ENCODE results near the gene PTPRN2. TPM values are rescaled to one million over a fixed set of nuclear protein-coding genes. Genes with fewer than 3 reads are reported as not detected.

Gene PTPRN2
- total RNA-seq, 1 experiment from 2014 or later: 1.1 TPM

- ChIA-PET CTCF (no interaction called here), POLR2A (interaction anchor here (0.6 kb wide), 1 partner anchor 34 kb away, joined by 3 read pairs; no protein-coding TSS in a partner anchor)
- peaks cover 10% of the 10 kb centered on the region; the same call in 1 of the 2 replicates for H3K9me3 ChIP-seq (ENCODE audit: control insufficient read depth, insufficient read depth, low read depth, low read length)
- BruUV-seq (replicated peaks): no TSS peak
- H3K27me3 ChIP-seq (ENCODE audit: control insufficient read depth, insufficient read depth, low read length): peaks cover 6% of the 10 kb centered on the region; the same call in 1 of the 2 replicates
- no peak overlapping the region for H3K4me3 ChIP-seq (ENCODE audit: low read depth in 2 of 2, low read length in 2 of 2)
- no peaks in the 10 kb centered on the region for H3K4me1 ChIP-seq (ENCODE audit: control insufficient read depth, insufficient read depth, low read length)
- no peak for ATAC-seq
- intact Hi-C loops (cut with micrococcal nuclease; ENCODE audit: unreplicated experiment) (no loop called here), in situ Hi-C loops (cut with HindIII; ENCODE audit: low pct_unique_long_range_greater_than_20kb, low sequenced_read_pairs) (no loop called here)
- no peak overlapping the region for H3K27ac ChIP-seq (ENCODE audit: low read length)
- no peaks in the 10 kb centered on the region for H3K36me3 ChIP-seq (ENCODE audit: control insufficient read depth, insufficient read depth, low read length)
- TF ChIP-seq SIN3A (IDR thresholded peaks at IDR 0.05; ENCODE audit: borderline replicate concordance, insufficient read depth, low read depth, low read length): no peak
- TF ChIP-seq, protein P1, sequence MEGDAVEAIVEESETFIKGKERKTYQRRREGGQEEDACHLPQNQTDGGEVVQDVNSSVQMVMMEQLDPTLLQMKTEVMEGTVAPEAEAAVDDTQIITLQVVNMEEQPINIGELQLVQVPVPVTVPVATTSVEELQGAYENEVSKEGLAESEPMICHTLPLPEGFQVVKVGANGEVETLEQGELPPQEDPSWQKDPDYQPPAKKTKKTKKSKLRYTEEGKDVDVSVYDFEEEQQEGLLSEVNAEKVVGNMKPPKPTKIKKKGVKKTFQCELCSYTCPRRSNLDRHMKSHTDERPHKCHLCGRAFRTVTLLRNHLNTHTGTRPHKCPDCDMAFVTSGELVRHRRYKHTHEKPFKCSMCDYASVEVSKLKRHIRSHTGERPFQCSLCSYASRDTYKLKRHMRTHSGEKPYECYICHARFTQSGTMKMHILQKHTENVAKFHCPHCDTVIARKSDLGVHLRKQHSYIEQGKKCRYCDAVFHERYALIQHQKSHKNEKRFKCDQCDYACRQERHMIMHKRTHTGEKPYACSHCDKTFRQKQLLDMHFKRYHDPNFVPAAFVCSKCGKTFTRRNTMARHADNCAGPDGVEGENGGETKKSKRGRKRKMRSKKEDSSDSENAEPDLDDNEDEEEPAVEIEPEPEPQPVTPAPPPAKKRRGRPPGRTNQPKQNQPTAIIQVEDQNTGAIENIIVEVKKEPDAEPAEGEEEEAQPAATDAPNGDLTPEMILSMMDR (IDR thresholded peaks at IDR 0.05): no peak
- TF ChIP-seq, protein P2, sequence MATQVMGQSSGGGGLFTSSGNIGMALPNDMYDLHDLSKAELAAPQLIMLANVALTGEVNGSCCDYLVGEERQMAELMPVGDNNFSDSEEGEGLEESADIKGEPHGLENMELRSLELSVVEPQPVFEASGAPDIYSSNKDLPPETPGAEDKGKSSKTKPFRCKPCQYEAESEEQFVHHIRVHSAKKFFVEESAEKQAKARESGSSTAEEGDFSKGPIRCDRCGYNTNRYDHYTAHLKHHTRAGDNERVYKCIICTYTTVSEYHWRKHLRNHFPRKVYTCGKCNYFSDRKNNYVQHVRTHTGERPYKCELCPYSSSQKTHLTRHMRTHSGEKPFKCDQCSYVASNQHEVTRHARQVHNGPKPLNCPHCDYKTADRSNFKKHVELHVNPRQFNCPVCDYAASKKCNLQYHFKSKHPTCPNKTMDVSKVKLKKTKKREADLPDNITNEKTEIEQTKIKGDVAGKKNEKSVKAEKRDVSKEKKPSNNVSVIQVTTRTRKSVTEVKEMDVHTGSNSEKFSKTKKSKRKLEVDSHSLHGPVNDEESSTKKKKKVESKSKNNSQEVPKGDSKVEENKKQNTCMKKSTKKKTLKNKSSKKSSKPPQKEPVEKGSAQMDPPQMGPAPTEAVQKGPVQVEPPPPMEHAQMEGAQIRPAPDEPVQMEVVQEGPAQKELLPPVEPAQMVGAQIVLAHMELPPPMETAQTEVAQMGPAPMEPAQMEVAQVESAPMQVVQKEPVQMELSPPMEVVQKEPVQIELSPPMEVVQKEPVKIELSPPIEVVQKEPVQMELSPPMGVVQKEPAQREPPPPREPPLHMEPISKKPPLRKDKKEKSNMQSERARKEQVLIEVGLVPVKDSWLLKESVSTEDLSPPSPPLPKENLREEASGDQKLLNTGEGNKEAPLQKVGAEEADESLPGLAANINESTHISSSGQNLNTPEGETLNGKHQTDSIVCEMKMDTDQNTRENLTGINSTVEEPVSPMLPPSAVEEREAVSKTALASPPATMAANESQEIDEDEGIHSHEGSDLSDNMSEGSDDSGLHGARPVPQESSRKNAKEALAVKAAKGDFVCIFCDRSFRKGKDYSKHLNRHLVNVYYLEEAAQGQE (IDR thresholded peaks at IDR 0.05; ENCODE audit: insufficient read depth in 1 of 2, low read depth in 2 of 2, low read length in 1 of 2): no peak
- no peak for TF ChIP-seq POLR2AphosphoS5 (IDR thresholded peaks at IDR 0.05; ENCODE audit: low read depth, low read length)
- TF ChIP-seq TCF7L2 (IDR thresholded peaks at IDR 0.05; ENCODE audit: low read depth, low read length): no peak
- DNase-seq (ENCODE audit: low read depth, low spot score): no peak
These were observed 548.4 kb downstream of the PTPRN2 start for GRCh38 chr7:158039270-158039669.

GRCh38 chr7:158037211-158037610 is 550.4 kb downstream of the PTPRN2 start:
- H3K4me1 ChIP-seq (ENCODE audit: control insufficient read depth, insufficient read depth, low read length): no peaks in the 10 kb centered on the region
- H3K4me3 ChIP-seq (ENCODE audit: low read depth in 2 of 2, low read length in 2 of 2): no peak overlapping the region
- in situ Hi-C loops (cut with HindIII; ENCODE audit: low pct_unique_long_range_greater_than_20kb, low sequenced_read_pairs) (no loop called here), intact Hi-C loops (cut with micrococcal nuclease; ENCODE audit: unreplicated experiment) (no loop called here)
- ChIA-PET POLR2A (no interaction called here), CTCF (no interaction called here)
- DNase-seq (ENCODE audit: low read depth, low spot score): no peak
- no TSS peak for BruUV-seq (replicated peaks)
- TF ChIP-seq POLR2AphosphoS5 (IDR thresholded peaks at IDR 0.05; ENCODE audit: low read depth, low read length) (no peak), SIN3A (IDR thresholded peaks at IDR 0.05; ENCODE audit: borderline replicate concordance, insufficient read depth, low read depth, low read length) (no peak), TCF7L2 (IDR thresholded peaks at IDR 0.05; ENCODE audit: low read depth, low read length) (no peak)
- TF ChIP-seq, protein P2 (IDR thresholded peaks at IDR 0.05; ENCODE audit: insufficient read depth in 1 of 2, low read depth in 2 of 2, low read length in 1 of 2): no peak
- TF ChIP-seq, protein P1 (IDR thresholded peaks at IDR 0.05): no peak
- H3K27ac ChIP-seq (ENCODE audit: low read length): no peak overlapping the region
- H3K27me3 ChIP-seq (ENCODE audit: control insufficient read depth, insufficient read depth, low read length): peaks cover 6% of the 10 kb centered on the region; the same call in 1 of the 2 replicates
- no peaks in the 10 kb centered on the region for H3K36me3 ChIP-seq (ENCODE audit: control insufficient read depth, insufficient read depth, low read length)
- ATAC-seq: no peak
- H3K9me3 ChIP-seq (ENCODE audit: control insufficient read depth, insufficient read depth, low read depth, low read length): peaks cover 10% of the 10 kb centered on the region; the same call in 1 of the 2 replicates
